Upper lobe of left lung (tissue), 6 donors: ENCODE results near the gene RASA1. TPM values are rescaled to one million over a fixed set of nuclear protein-coding genes. Genes with fewer than 3 reads are reported as not detected.

Experiments
- ATAC-seq, 2 donors: fragments of 200-7000 bp; cut with Tn5 transposase; one replicate each; pipeline ENCODE4 v1.9.1; 2022; ENCODE audit warnings: mild to moderate bottlenecking in 2 of 2, moderate library complexity in 2 of 2; ENCODE audit not compliant: low FRiP score in 2 of 2
- DNase-seq, 2 donors: peaks; one replicate each; pipeline ENCODE4 v3.0.0-alpha.2; 2019 to 2020
- H3K27ac ChIP-seq, 4 donors: fragments of 200-600 bp; sonication (generic); one replicate each; pipeline ENCODE4 v1.5.1; 2016 to 2019
- H3K27me3 ChIP-seq, 4 donors: fragments of 200-600 bp; sonication (generic); one replicate each; pipeline ENCODE4 v1.5.1; 2017 to 2019
- H3K36me3 ChIP-seq, 4 donors: fragments of 200-600 bp; sonication (generic); one replicate each; pipeline ENCODE4 v1.5.1; 2016 to 2019
- H3K4me1 ChIP-seq, 4 donors: fragments of 200-600 bp; sonication (generic); one replicate each; pipeline ENCODE4 v1.5.1; 2018 to 2019
- H3K4me3 ChIP-seq, 4 donors: fragments of 200-600 bp; sonication (generic); one replicate each; pipeline ENCODE4 v1.5.1; 2017 to 2019; ENCODE audit warnings: mild to moderate bottlenecking in 2 of 4, moderate library complexity in 1 of 4
- H3K9me3 ChIP-seq, 4 donors: fragments of 200-600 bp; sonication (generic); one replicate each; pipeline ENCODE4 v1.5.1; 2018 to 2019
- CTCF ChIP-seq, 6 experiments: fragments of 450-650 bp in 4 of 6; fragments of 200-600 bp in 2 of 6; sonication (generic) in 2 of 6; IDR thresholded peaks; one replicate each; pipeline ENCODE4 v1.5.1; 2016 to 2019; ENCODE audit warnings: antibody characterized with exemption in 6 of 6
- EP300 ChIP-seq, 4 donors: sonication (generic); formaldehyde crosslinking; IDR thresholded peaks; one replicate each; pipeline ENCODE4 v1.5.1; 2017; ENCODE audit warnings: antibody characterized with exemption in 4 of 4, control low read depth in 2 of 4
- POLR2A ChIP-seq, 4 donors: fragments of 450-650 bp; IDR thresholded peaks; one replicate each; pipeline ENCODE4 v1.5.1; 2016 to 2017; ENCODE audit warnings: antibody characterized with exemption in 4 of 4, mild to moderate bottlenecking in 2 of 4
- POLR2AphosphoS5 ChIP-seq, 2 donors: sonication (generic); formaldehyde crosslinking; IDR thresholded peaks; one replicate each; pipeline ENCODE4 v1.5.1; 2017; ENCODE audit warnings: antibody characterized with exemption in 2 of 2
- whole genome bisulfite sequencing, 2 donors: methylation state at CpG; one replicate each; pipeline ENCODE4 v1.1.5; 2017 to 2018; 5-methylcytosine and 5-hydroxymethylcytosine counted together
- total RNA-seq, 6 donors: library from RNA; depleted of rRNA in 4 of 6; stranded (reverse); fragments of >200 nt in 4 of 6; gene quantifications; one replicate each; pipeline versions ENCODE4 v1.1.0 to v1.2.1, GENCODE V29; 2016 to 2021
- donor health status: DM: no; HTN: no; CAD: no; lungs with moderate emphysema.
- donor health status: DM: no; HTN: yes; CAD: no; lungs with severe emphysema.

Gene RASA1
- total RNA-seq, 6 donors from 2014 or later = 29.2 to 43.9 (median 30.9) TPM

GRCh38 chr5:87411586-87411972 is 143.9 kb downstream of the RASA1 start:
- H3K9me3 ChIP-seq = no peaks in the 10 kb centered on the region
- H3K4me1 ChIP-seq = peaks cover 5 to 15% (median 14%) of the 10 kb centered on the region in 4 donors
- ATAC-seq (no peak), DNase-seq (no peak)
- WGBS, 2 donors = 1 to 7% methylated on average over 5 of the region's 5 CpGs
- peak overlapping the region; percentile 95 to 99 (median 98) for H3K27ac ChIP-seq
- peaks cover 9 to 39% (median 16%) of the 10 kb centered on the region in 4 donors for H3K36me3 ChIP-seq
- peak overlapping the region; percentile 62 to 79 (median 65) for H3K4me3 ChIP-seq
- TF ChIP-seq EP300 (IDR thresholded peaks at IDR 0.05) (no peak), POLR2A (IDR thresholded peaks at IDR 0.05) (no peak), CTCF (IDR thresholded peaks at IDR 0.05) (no peak), POLR2AphosphoS5 (IDR thresholded peaks at IDR 0.05) (no peak)
- H3K27me3 ChIP-seq = no peaks in the 10 kb centered on the region

DNA sequence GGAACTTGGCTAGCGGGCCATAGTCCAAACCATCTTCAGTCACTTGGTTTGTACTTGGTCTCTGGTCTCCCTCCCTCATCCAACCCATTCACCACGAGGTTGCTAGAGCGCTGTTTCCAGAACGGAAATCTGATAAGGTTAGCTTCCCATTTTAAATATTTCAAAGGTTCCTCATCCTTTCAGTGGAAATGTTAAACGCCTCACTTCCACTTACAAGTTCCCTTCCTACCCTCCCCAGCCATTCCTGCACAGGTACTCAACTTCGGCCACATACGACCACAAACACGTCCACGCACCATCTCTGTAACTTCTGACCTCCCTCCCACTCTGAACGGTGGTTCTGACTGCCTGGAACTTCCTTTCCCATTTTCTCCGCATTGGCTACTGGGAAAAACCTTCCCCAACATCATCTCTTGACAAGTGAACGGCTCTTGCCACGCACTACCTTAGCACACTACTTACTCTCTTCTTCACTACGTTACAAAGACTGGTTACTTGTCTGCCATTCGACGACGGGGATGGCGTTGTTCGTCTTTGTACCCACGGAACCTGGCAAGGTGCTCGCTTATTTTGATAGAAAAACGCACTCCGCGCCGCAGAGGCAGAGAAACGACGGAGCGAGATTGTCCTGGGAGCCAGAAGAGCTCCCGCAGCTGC is 144.4 kb downstream of the RASA1 start:
- Histone ChIP-seq H3K27ac (peak overlapping the region; percentile 95 to 99 (median 98)), H3K27me3 (no peaks in the 10 kb centered on the region), H3K4me3 (peak overlapping the region; percentile 62 to 79 (median 65)), H3K4me1 (peaks cover 5 to 15% (median 14%) of the 10 kb centered on the region in 4 donors), H3K36me3 (peaks cover 9 to 34% (median 10%) of the 10 kb centered on the region in 4 donors), H3K9me3 (no peaks in the 10 kb centered on the region)
- DNase-seq (peak in 1 of 2 donors; percentile 36), ATAC-seq (peak; percentile 66 to 71)
- TF ChIP-seq POLR2A (IDR thresholded peaks at IDR 0.05) (no peak), CTCF (IDR thresholded peaks at IDR 0.05) (no peak), POLR2AphosphoS5 (IDR thresholded peaks at IDR 0.05) (peak in 1 of 2 donors; percentile 22)
- 0 to 1% methylated on average over 27 to 29 of the region's 29 CpGs for WGBS, 2 donors

- DNase-seq = peak; percentile 98 to 99
Observed at GRCh38 chr5:87412630-87413342, 145.1 kb downstream of the RASA1 start, which contains the start of gene CCNH. CCNH (minus strand) TSS chr5:87412930; CDS start chr5:87412794, 136 bp downstream.

GRCh38 chr5:87413343-87413645 is 145.6 kb downstream of the RASA1 start:
- 60 to 61% methylated on average over 3 of the region's 3 CpGs for WGBS, 2 donors
- peak overlapping the region; percentile 95 to 99 (median 98) for H3K27ac ChIP-seq

More at GRCh38 chr5:87412630-87413342, 145.1 kb downstream of the RASA1 start, which contains the start of gene CCNH:
- ATAC-seq = peak; percentile 98 to 100
- Histone ChIP-seq H3K27me3 (no peaks in the 10 kb centered on the region), H3K27ac (peak within 1 kb of the TSS; percentile 95 to 99 (median 98)), H3K36me3 (peaks cover 4 to 27% (median 7%) of the 10 kb centered on the region in 4 donors), H3K4me3 (peak within 1 kb of the TSS; percentile 62 to 79 (median 65)), H3K9me3 (no peaks in the 10 kb centered on the region), H3K4me1 (peaks cover 5 to 15% (median 14%) of the 10 kb centered on the region in 4 donors)
- 1 to 3% methylated on average over 11 to 38 of the region's 46 CpGs for WGBS, 2 donors
- TF ChIP-seq EP300 (IDR thresholded peaks at IDR 0.05) = peak in 3 of 4 donors; percentile 79 to 97 (median 90)
- TF ChIP-seq POLR2A (IDR thresholded peaks at IDR 0.05) = peak; percentile 25 to 98 (median 90)
- peak in 3 of 6 experiments; percentile 6 to 18 (median 10) for TF ChIP-seq CTCF (IDR thresholded peaks at IDR 0.05)
- peak; percentile 97 to 99 for TF ChIP-seq POLR2AphosphoS5 (IDR thresholded peaks at IDR 0.05)

More at GRCh38 chr5:87413343-87413645, 145.6 kb downstream of the RASA1 start:
- Histone ChIP-seq H3K9me3 (no peaks in the 10 kb centered on the region), H3K27me3 (no peaks in the 10 kb centered on the region), H3K4me1 (peaks cover 5 to 15% (median 14%) of the 10 kb centered on the region in 4 donors), H3K36me3 (peaks cover 0 to 22% (median 3%) of the 10 kb centered on the region in 4 donors), H3K4me3 (peak overlapping the region in 3 of 4 donors; percentile 62 to 65 (median 65))
- TF ChIP-seq CTCF (IDR thresholded peaks at IDR 0.05) = no peak
- no peak for TF ChIP-seq EP300 (IDR thresholded peaks at IDR 0.05)
- TF ChIP-seq POLR2A (IDR thresholded peaks at IDR 0.05) = no peak
- TF ChIP-seq POLR2AphosphoS5 (IDR thresholded peaks at IDR 0.05) = no peak
- DNase-seq (no peak), ATAC-seq (no peak)
